ENCODE measurements around the gene POPDC3.

- TF ChIP-seq FOXM1 (IDR thresholded peaks at IDR 0.05; ENCODE audit: borderline replicate concordance, low read depth) (no peak), CREB1 (IDR thresholded peaks at IDR 0.05; ENCODE audit: low read depth) (no peak), TAF1 (IDR thresholded peaks at IDR 0.05; ENCODE audit: low read depth) (no peak)
Measured at GRCh38 chr6:105223242-105223641, 43.4 kb upstream of the POPDC3 start.
